ENCODE measurements around the gene ZNF407.

The ZNF407 gene

DNA sequence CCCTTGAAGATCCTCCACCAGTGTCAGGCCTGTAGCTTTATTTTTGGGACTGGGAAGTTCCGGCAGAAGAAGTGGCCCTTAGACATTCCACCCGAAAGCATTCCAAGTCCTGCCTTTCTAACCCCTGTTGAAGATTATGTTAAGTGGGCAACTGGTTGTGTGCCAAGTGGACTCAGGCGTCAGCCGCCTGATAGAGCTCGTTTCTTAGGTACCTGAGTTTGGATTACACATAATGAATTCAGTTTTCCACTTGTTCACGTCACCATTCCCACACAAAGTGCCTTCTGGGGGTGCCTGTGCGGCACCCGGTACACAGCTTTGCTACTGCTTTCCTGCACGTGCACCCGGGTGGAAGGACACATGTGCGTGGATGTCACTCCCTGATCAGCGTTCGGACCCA is 454.8 kb downstream of the ZNF407 start (continued):
- TF ChIP-seq SNAI2 (CRISPR knock-in tag; IDR thresholded peaks at IDR 0.05) (no peak), ZNF8 (CRISPR knock-in tag; IDR thresholded peaks at IDR 0.05) (no peak), BACH2 (CRISPR knock-in tag; IDR thresholded peaks at IDR 0.05; ENCODE audit: borderline replicate concordance) (no peak)

DNA sequence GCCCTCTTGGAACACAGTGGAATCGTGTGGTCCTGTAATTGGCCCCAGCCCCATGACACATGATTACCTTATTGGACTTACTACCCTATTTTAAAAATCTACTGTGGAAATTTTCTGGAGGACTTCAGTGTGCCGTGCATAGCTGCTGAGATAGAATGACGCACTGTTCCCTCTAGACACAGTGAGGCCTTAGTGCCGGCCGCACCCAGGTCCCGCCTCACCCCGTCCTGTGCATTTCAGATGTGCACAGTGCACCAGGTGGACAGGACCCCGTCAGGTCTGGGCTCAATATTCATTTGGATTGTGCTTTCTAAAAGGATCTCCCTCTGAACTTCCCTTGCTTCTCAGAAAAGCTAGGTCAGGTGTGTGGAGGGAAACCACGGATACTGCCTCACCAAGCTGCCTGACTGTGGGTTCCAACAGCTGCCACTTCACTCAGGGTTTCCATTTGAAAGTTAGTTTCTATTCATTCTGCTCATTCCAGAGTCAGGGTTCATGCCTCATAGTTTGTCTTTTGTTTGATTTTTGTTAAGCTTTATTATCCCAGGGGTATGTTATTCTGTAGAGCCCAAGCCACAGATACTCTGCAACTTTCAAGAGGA is 455.5 kb downstream of the ZNF407 start:
- no peak for ATAC-seq
- TF ChIP-seq ISL1 (CRISPR knock-in tag; IDR thresholded peaks at IDR 0.05) (no peak), PPARA (CRISPR knock-in tag; IDR thresholded peaks at IDR 0.05; ENCODE audit: borderline replicate concordance) (no peak), BACH2 (CRISPR knock-in tag; IDR thresholded peaks at IDR 0.05; ENCODE audit: borderline replicate concordance) (no peak)
- TF ChIP-seq, protein P1, sequence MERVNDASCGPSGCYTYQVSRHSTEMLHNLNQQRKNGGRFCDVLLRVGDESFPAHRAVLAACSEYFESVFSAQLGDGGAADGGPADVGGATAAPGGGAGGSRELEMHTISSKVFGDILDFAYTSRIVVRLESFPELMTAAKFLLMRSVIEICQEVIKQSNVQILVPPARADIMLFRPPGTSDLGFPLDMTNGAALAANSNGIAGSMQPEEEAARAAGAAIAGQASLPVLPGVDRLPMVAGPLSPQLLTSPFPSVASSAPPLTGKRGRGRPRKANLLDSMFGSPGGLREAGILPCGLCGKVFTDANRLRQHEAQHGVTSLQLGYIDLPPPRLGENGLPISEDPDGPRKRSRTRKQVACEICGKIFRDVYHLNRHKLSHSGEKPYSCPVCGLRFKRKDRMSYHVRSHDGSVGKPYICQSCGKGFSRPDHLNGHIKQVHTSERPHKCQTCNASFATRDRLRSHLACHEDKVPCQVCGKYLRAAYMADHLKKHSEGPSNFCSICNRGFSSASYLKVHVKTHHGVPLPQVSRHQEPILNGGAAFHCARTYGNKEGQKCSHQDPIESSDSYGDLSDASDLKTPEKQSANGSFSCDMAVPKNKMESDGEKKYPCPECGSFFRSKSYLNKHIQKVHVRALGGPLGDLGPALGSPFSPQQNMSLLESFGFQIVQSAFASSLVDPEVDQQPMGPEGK (CRISPR knock-in tag; IDR thresholded peaks at IDR 0.05; ENCODE audit: borderline replicate concordance) = no peak

DNA sequence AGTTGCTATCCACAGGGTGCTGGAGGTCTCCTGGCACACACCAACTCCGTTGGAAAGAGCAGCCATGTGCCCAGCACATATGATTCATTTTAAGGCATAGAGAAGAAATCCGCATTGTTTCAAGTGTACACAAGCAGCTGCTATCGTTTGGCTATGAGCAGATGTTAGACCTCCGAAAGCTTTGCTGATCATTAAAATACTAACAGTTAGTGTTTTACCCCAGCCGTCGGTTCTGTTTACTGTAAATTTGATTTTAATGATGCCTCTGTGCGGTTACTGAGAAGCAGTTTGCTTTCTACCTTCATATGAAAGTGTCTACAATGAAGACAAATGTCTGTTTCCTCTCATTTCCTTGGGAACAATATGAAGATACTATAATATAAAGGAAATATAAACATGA is 456.4 kb downstream of the ZNF407 start:
- TF ChIP-seq OSR1 (CRISPR knock-in tag; IDR thresholded peaks at IDR 0.05) (no peak), ZNF70 (CRISPR knock-in tag; IDR thresholded peaks at IDR 0.05) (no peak), ISL1 (CRISPR knock-in tag; IDR thresholded peaks at IDR 0.05) (no peak), CSDC2 (CRISPR knock-in tag; IDR thresholded peaks at IDR 0.05) (no peak), PPARA (CRISPR knock-in tag; IDR thresholded peaks at IDR 0.05; ENCODE audit: borderline replicate concordance) (no peak), SNAI2 (CRISPR knock-in tag; IDR thresholded peaks at IDR 0.05) (no peak), ZFP30 (CRISPR knock-in tag; IDR thresholded peaks at IDR 0.05) (no peak), ARNTL (CRISPR knock-in tag; IDR thresholded peaks at IDR 0.05; ENCODE audit: borderline replicate concordance, low read depth) (no peak), ZFP3 (CRISPR knock-in tag; IDR thresholded peaks at IDR 0.05) (no peak)
- TF ChIP-seq, protein P2, sequence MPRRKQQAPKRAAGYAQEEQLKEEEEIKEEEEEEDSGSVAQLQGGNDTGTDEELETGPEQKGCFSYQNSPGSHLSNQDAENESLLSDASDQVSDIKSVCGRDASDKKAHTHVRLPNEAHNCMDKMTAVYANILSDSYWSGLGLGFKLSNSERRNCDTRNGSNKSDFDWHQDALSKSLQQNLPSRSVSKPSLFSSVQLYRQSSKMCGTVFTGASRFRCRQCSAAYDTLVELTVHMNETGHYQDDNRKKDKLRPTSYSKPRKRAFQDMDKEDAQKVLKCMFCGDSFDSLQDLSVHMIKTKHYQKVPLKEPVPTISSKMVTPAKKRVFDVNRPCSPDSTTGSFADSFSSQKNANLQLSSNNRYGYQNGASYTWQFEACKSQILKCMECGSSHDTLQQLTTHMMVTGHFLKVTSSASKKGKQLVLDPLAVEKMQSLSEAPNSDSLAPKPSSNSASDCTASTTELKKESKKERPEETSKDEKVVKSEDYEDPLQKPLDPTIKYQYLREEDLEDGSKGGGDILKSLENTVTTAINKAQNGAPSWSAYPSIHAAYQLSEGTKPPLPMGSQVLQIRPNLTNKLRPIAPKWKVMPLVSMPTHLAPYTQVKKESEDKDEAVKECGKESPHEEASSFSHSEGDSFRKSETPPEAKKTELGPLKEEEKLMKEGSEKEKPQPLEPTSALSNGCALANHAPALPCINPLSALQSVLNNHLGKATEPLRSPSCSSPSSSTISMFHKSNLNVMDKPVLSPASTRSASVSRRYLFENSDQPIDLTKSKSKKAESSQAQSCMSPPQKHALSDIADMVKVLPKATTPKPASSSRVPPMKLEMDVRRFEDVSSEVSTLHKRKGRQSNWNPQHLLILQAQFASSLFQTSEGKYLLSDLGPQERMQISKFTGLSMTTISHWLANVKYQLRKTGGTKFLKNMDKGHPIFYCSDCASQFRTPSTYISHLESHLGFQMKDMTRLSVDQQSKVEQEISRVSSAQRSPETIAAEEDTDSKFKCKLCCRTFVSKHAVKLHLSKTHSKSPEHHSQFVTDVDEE (CRISPR knock-in tag; IDR thresholded peaks at IDR 0.05) = no peak
- TF ChIP-seq, protein P3, sequence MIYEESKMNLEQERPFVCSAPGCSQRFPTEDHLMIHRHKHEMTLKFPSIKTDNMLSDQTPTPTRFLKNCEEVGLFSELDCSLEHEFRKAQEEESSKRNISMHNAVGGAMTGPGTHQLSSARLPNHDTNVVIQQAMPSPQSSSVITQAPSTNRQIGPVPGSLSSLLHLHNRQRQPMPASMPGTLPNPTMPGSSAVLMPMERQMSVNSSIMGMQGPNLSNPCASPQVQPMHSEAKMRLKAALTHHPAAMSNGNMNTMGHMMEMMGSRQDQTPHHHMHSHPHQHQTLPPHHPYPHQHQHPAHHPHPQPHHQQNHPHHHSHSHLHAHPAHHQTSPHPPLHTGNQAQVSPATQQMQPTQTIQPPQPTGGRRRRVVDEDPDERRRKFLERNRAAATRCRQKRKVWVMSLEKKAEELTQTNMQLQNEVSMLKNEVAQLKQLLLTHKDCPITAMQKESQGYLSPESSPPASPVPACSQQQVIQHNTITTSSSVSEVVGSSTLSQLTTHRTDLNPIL (CRISPR knock-in tag; IDR thresholded peaks at IDR 0.05; ENCODE audit: low read depth) = no peak
- TF ChIP-seq, protein P1 (CRISPR knock-in tag; IDR thresholded peaks at IDR 0.05; ENCODE audit: borderline replicate concordance) = no peak
- TF ChIP-seq, protein P4, sequence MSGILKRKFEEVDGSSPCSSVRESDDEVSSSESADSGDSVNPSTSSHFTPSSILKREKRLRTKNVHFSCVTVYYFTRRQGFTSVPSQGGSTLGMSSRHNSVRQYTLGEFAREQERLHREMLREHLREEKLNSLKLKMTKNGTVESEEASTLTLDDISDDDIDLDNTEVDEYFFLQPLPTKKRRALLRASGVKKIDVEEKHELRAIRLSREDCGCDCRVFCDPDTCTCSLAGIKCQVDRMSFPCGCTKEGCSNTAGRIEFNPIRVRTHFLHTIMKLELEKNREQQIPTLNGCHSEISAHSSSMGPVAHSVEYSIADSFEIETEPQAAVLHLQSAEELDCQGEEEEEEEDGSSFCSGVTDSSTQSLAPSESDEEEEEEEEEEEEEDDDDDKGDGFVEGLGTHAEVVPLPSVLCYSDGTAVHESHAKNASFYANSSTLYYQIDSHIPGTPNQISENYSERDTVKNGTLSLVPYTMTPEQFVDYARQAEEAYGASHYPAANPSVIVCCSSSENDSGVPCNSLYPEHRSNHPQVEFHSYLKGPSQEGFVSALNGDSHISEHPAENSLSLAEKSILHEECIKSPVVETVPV (CRISPR knock-in tag; IDR thresholded peaks at IDR 0.05) = no peak
- TF ChIP-seq, protein P5, sequence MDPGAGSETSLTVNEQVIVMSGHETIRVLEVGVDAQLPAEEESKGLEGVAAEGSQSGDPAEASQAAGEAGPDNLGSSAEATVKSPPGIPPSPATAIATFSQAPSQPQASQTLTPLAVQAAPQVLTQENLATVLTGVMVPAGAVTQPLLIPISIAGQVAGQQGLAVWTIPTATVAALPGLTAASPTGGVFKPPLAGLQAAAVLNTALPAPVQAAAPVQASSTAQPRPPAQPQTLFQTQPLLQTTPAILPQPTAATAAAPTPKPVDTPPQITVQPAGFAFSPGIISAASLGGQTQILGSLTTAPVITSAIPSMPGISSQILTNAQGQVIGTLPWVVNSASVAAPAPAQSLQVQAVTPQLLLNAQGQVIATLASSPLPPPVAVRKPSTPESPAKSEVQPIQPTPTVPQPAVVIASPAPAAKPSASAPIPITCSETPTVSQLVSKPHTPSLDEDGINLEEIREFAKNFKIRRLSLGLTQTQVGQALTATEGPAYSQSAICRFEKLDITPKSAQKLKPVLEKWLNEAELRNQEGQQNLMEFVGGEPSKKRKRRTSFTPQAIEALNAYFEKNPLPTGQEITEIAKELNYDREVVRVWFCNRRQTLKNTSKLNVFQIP (CRISPR knock-in tag; IDR thresholded peaks at IDR 0.05; ENCODE audit: borderline replicate concordance, low read depth) = no peak
- no peak for ATAC-seq
